OCI-LY3 (cell line): ENCODE measurements around the gene AP3S1.

ENCODE experiments used
- CTCF ChIP-seq: fragments of 200-600, 300-600 bp; sonication (generic); IDR thresholded peaks from 2 replicates; pipeline ENCODE4 v1.5.1; 2014; ENCODE audit warnings: antibody characterized with exemption, low read length, low read depth
- EZH2phosphoT487 ChIP-seq: fragments of 200-600 bp; shearing (Covaris generic); IDR thresholded peaks from 2 replicates; pipeline ENCODE4 v1.6.1; 2018; ENCODE audit warnings: antibody characterized with exemption, mixed run types, low read depth

GRCh38 chr5:115857057-115857479 lies 15.3 kb downstream of the AP3S1 start:
- TF ChIP-seq CTCF (no peak), EZH2phosphoT487 (no peak)
